Peyer's patch (tissue), 4 donors: ENCODE measurements around the gene SLC44A4.

Experiments
- POLR2A ChIP-seq, 2 donors: fragments of 450-650 bp; IDR thresholded peaks; one replicate each; pipeline ENCODE4 v1.5.1; 2017; ENCODE audit warnings: antibody characterized with exemption in 2 of 2, mild to moderate bottlenecking in 2 of 2, moderate library complexity in 2 of 2
- TF ChIP-seq, protein P1 (sequence below), 6 experiments: fragments of 450-650 bp in 4 of 6; fragments of 200-600 bp in 2 of 6; sonication (generic) in 1 of 6; IDR thresholded peaks; one replicate each; pipeline ENCODE4 v1.5.1; 2017 to 2019; ENCODE audit warnings: antibody characterized with exemption in 6 of 6, mild to moderate bottlenecking in 3 of 6, moderate library complexity in 1 of 6

DNA sequence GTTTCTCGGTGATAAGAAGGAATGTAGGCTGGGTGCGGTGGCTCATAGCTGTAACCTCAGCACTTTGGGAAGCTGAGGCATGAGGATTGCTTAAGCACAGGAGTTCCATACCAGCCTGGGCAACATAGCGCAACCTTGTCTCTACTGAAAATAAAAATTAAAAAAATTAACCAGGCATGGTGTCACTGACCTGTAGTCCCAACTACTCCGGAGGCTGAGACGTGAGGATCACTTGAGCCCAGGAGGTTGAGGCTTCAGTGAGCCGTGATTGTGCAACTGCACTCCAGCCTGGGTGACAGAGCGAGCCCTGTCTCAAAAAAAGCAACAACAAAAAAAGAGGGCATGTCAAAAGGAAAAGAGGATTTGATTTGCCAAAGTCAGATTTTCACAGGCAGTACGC is 20.1 kb downstream of the SLC44A4 start:
- TF ChIP-seq, protein P1, sequence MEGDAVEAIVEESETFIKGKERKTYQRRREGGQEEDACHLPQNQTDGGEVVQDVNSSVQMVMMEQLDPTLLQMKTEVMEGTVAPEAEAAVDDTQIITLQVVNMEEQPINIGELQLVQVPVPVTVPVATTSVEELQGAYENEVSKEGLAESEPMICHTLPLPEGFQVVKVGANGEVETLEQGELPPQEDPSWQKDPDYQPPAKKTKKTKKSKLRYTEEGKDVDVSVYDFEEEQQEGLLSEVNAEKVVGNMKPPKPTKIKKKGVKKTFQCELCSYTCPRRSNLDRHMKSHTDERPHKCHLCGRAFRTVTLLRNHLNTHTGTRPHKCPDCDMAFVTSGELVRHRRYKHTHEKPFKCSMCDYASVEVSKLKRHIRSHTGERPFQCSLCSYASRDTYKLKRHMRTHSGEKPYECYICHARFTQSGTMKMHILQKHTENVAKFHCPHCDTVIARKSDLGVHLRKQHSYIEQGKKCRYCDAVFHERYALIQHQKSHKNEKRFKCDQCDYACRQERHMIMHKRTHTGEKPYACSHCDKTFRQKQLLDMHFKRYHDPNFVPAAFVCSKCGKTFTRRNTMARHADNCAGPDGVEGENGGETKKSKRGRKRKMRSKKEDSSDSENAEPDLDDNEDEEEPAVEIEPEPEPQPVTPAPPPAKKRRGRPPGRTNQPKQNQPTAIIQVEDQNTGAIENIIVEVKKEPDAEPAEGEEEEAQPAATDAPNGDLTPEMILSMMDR (IDR thresholded peaks at IDR 0.05), result no peak
- no peak for TF ChIP-seq POLR2A (IDR thresholded peaks at IDR 0.05)
